GM21529 (cell line): Measurements from ENCODE around the gene TBC1D14.
A peak's percentile ranks its signal among the peaks of the same experiment; 100 is the strongest.
"Not testable (repeated sequence)": the region's sequence is repeated elsewhere in the genome, so short reads cannot be mapped to it uniquely, and the experiment has no call there.

ENCODE experiments used
- ATAC-seq: cut with Tn5 transposase; IDR thresholded peaks from one replicate; pipeline ENCODE4 v1.9.1; 2021; ENCODE audit not compliant: unreplicated experiment

TBC1D14 gene

GRCh38 chr4:6908432-6909112 is 1.1 kb upstream of the TBC1D14 start:
- no peak for ATAC-seq

- peak; percentile 33 for ATAC-seq
These were observed 329 bp downstream of the TBC1D14 start for GRCh38 chr4:6909970-6910339.

- no peak for ATAC-seq
These were observed 824 bp downstream of the TBC1D14 start for GRCh38 chr4:6910340-6910959.

GRCh38 chr4:6910960-6911874 is 1.6 kb downstream of the TBC1D14 start:
- ATAC-seq: no peak

GRCh38 chr4:6911917-6912316 is 2.3 kb downstream of the TBC1D14 start:
- ATAC-seq: not testable (repeated sequence)

- ATAC-seq: no peak
These were observed 2.8 kb downstream of the TBC1D14 start for GRCh38 chr4:6912441-6912840.

GRCh38 chr4:6913350-6913905 is 3.8 kb downstream of the TBC1D14 start:
- no peak for ATAC-seq

- no peak for ATAC-seq
These were observed 4.8 kb downstream of the TBC1D14 start for GRCh38 chr4:6914448-6914847.

GRCh38 chr4:6915041-6916005 is 5.7 kb downstream of the TBC1D14 start:
- ATAC-seq: no peak

GRCh38 chr4:6916069-6916586 is 6.5 kb downstream of the TBC1D14 start:
- no peak for ATAC-seq

- ATAC-seq: peak; percentile 48
These were observed 7.2 kb downstream of the TBC1D14 start for GRCh38 chr4:6916587-6917460.

GRCh38 chr4:6917461-6918271 is 8.0 kb downstream of the TBC1D14 start:
- peak; percentile 78 for ATAC-seq

- ATAC-seq: no peak
These were observed 8.7 kb downstream of the TBC1D14 start for GRCh38 chr4:6918338-6918737.

- ATAC-seq: no peak
These were observed 10.5 kb downstream of the TBC1D14 start for GRCh38 chr4:6920171-6920570.

GRCh38 chr4:6923507-6923906 is 13.9 kb downstream of the TBC1D14 start:
- ATAC-seq: no peak

GRCh38 chr4:6924361-6924779 is 14.7 kb downstream of the TBC1D14 start:
- no peak for ATAC-seq

- ATAC-seq: no peak
These were observed 15.8 kb downstream of the TBC1D14 start for GRCh38 chr4:6925357-6925836.

GRCh38 chr4:6926081-6926480 is 16.5 kb downstream of the TBC1D14 start:
- ATAC-seq: no peak
